ENCODE measurements around the gene MADCAM1.
"Not testable (repeated sequence)": the region's sequence is repeated elsewhere in the genome, so short reads cannot be mapped to it uniquely, and the experiment has no call there.

The MADCAM1 gene

GRCh38 chr19:481100-481499 is 15.2 kb upstream of the MADCAM1 start:
- peaks cover 0 to 14% of the 10 kb centered on the region in 2 donors for H3K27me3 ChIP-seq (ENCODE audit: control insufficient read depth in 1 of 2, insufficient read depth in 2 of 2, low read length in 2 of 2)
- not testable (repeated sequence) for H3K9ac ChIP-seq (ENCODE audit: low read length in 2 of 2); H3K4me1 ChIP-seq (ENCODE audit: control insufficient read depth, insufficient read depth, low read length); H3K27ac ChIP-seq (ENCODE audit: low read length); H3K4me3 ChIP-seq (ENCODE audit: low read length in 2 of 2); H3K9me3 ChIP-seq (ENCODE audit: control insufficient read depth in 2 of 2, low read length in 2 of 2); H3K36me3 ChIP-seq (ENCODE audit: control insufficient read depth in 2 of 2, insufficient read depth in 2 of 2, low read length in 2 of 2)

GRCh38 chr19:482186-483041 is 13.9 kb upstream of the MADCAM1 start:
- Histone ChIP-seq H3K9ac (ENCODE audit: low read length in 2 of 2) (no peak overlapping the region), H3K9me3 (ENCODE audit: control insufficient read depth in 2 of 2, low read length in 2 of 2) (no peaks in the 10 kb centered on the region), H3K27ac (ENCODE audit: low read length) (no peak overlapping the region), H3K36me3 (ENCODE audit: control insufficient read depth in 2 of 2, insufficient read depth in 2 of 2, low read length in 2 of 2) (no peaks in the 10 kb centered on the region), H3K4me1 (ENCODE audit: control insufficient read depth, insufficient read depth, low read length) (peaks cover 7% of the 10 kb centered on the region), H3K4me3 (ENCODE audit: low read length in 2 of 2) (no peak overlapping the region), H3K27me3 (ENCODE audit: control insufficient read depth in 1 of 2, insufficient read depth in 2 of 2, low read length in 2 of 2) (peaks cover 0 to 16% of the 10 kb centered on the region in 2 donors)

GRCh38 chr19:483332-484072 is 12.8 kb upstream of the MADCAM1 start:
- Histone ChIP-seq H3K4me1 (ENCODE audit: control insufficient read depth, insufficient read depth, low read length) (peaks cover 7% of the 10 kb centered on the region), H3K27ac (ENCODE audit: low read length) (no peak overlapping the region), H3K36me3 (ENCODE audit: control insufficient read depth in 2 of 2, insufficient read depth in 2 of 2, low read length in 2 of 2) (no peaks in the 10 kb centered on the region), H3K4me3 (ENCODE audit: low read length in 2 of 2) (no peak overlapping the region), H3K27me3 (ENCODE audit: control insufficient read depth in 1 of 2, insufficient read depth in 2 of 2, low read length in 2 of 2) (peaks cover 0 to 16% of the 10 kb centered on the region in 2 donors), H3K9ac (ENCODE audit: low read length in 2 of 2) (no peak overlapping the region), H3K9me3 (ENCODE audit: control insufficient read depth in 2 of 2, low read length in 2 of 2) (no peaks in the 10 kb centered on the region)

GRCh38 chr19:484494-484893 is 11.8 kb upstream of the MADCAM1 start:
- Histone ChIP-seq H3K36me3 (ENCODE audit: control insufficient read depth in 2 of 2, insufficient read depth in 2 of 2, low read length in 2 of 2) (no peaks in the 10 kb centered on the region), H3K9me3 (ENCODE audit: control insufficient read depth in 2 of 2, low read length in 2 of 2) (no peaks in the 10 kb centered on the region), H3K4me3 (ENCODE audit: low read length in 2 of 2) (no peak overlapping the region), H3K27ac (ENCODE audit: low read length) (no peak overlapping the region), H3K4me1 (ENCODE audit: control insufficient read depth, insufficient read depth, low read length) (peaks cover 10% of the 10 kb centered on the region), H3K9ac (ENCODE audit: low read length in 2 of 2) (no peak overlapping the region), H3K27me3 (ENCODE audit: control insufficient read depth in 1 of 2, insufficient read depth in 2 of 2, low read length in 2 of 2) (peaks cover 0 to 16% of the 10 kb centered on the region in 2 donors)

- Histone ChIP-seq H3K27me3 (ENCODE audit: control insufficient read depth in 1 of 2, insufficient read depth in 2 of 2, low read length in 2 of 2) (peaks cover 0 to 16% of the 10 kb centered on the region in 2 donors), H3K9ac (ENCODE audit: low read length in 2 of 2) (no peak overlapping the region), H3K9me3 (ENCODE audit: control insufficient read depth in 2 of 2, low read length in 2 of 2) (no peaks in the 10 kb centered on the region), H3K27ac (ENCODE audit: low read length) (no peak overlapping the region), H3K4me3 (ENCODE audit: low read length in 2 of 2) (no peak overlapping the region), H3K4me1 (ENCODE audit: control insufficient read depth, insufficient read depth, low read length) (peaks cover 13% of the 10 kb centered on the region), H3K36me3 (ENCODE audit: control insufficient read depth in 2 of 2, insufficient read depth in 2 of 2, low read length in 2 of 2) (no peaks in the 10 kb centered on the region)
These were observed 11.2 kb upstream of the MADCAM1 start for GRCh38 chr19:485077-485476.

- H3K27ac ChIP-seq (ENCODE audit: low read length): no peak overlapping the region
- H3K4me3 ChIP-seq (ENCODE audit: low read length in 2 of 2): peak overlapping the region in 1 of 2 donors; percentile 22
- H3K9ac ChIP-seq (ENCODE audit: low read length in 2 of 2): no peak overlapping the region
These were observed 10.6 kb upstream of the MADCAM1 start for GRCh38 chr19:485583-486236.

GRCh38 chr19:488505-489417 is 7.5 kb upstream of the MADCAM1 start:
- Histone ChIP-seq H3K4me3 (ENCODE audit: low read length in 2 of 2) (peak overlapping the region; percentile 63 to 83), H3K36me3 (ENCODE audit: control insufficient read depth in 2 of 2, insufficient read depth in 2 of 2, low read length in 2 of 2) (no peaks in the 10 kb centered on the region), H3K27me3 (ENCODE audit: control insufficient read depth in 1 of 2, insufficient read depth in 2 of 2, low read length in 2 of 2) (peaks cover 0 to 16% of the 10 kb centered on the region in 2 donors), H3K4me1 (ENCODE audit: control insufficient read depth, insufficient read depth, low read length) (peaks cover 11% of the 10 kb centered on the region), H3K27ac (ENCODE audit: low read length) (peak overlapping the region; percentile 80), H3K9me3 (ENCODE audit: control insufficient read depth in 2 of 2, low read length in 2 of 2) (no peaks in the 10 kb centered on the region), H3K9ac (ENCODE audit: low read length in 2 of 2) (peak overlapping the region; percentile 70 to 80)

More at GRCh38 chr19:485583-486236, 10.6 kb upstream of the MADCAM1 start:
- Histone ChIP-seq H3K9me3 (ENCODE audit: control insufficient read depth in 2 of 2, low read length in 2 of 2) (no peaks in the 10 kb centered on the region), H3K27me3 (ENCODE audit: control insufficient read depth in 1 of 2, insufficient read depth in 2 of 2, low read length in 2 of 2) (peaks cover 0 to 16% of the 10 kb centered on the region in 2 donors), H3K36me3 (ENCODE audit: control insufficient read depth in 2 of 2, insufficient read depth in 2 of 2, low read length in 2 of 2) (no peaks in the 10 kb centered on the region), H3K4me1 (ENCODE audit: control insufficient read depth, insufficient read depth, low read length) (peaks cover 11% of the 10 kb centered on the region)

GRCh38 chr19:489418-490196 is 6.7 kb upstream of the MADCAM1 start:
- no peaks in the 10 kb centered on the region for H3K36me3 ChIP-seq (ENCODE audit: control insufficient read depth in 2 of 2, insufficient read depth in 2 of 2, low read length in 2 of 2)
- H3K9ac ChIP-seq (ENCODE audit: low read length in 2 of 2): peak overlapping the region; percentile 60 to 71
- H3K27me3 ChIP-seq (ENCODE audit: control insufficient read depth in 1 of 2, insufficient read depth in 2 of 2, low read length in 2 of 2): peaks cover 0 to 16% of the 10 kb centered on the region in 2 donors

GRCh38 chr19:491146-491741 is 5.0 kb upstream of the MADCAM1 start:
- H3K9me3 ChIP-seq (ENCODE audit: control insufficient read depth in 2 of 2, low read length in 2 of 2): no peaks in the 10 kb centered on the region
- no peak overlapping the region for H3K27ac ChIP-seq (ENCODE audit: low read length)
- H3K27me3 ChIP-seq (ENCODE audit: control insufficient read depth in 1 of 2, insufficient read depth in 2 of 2, low read length in 2 of 2): peaks cover 7 to 10% of the 10 kb centered on the region in 2 donors
- H3K36me3 ChIP-seq (ENCODE audit: control insufficient read depth in 2 of 2, insufficient read depth in 2 of 2, low read length in 2 of 2): no peaks in the 10 kb centered on the region
- no peak overlapping the region for H3K4me3 ChIP-seq (ENCODE audit: low read length in 2 of 2)
- no peak overlapping the region for H3K9ac ChIP-seq (ENCODE audit: low read length in 2 of 2)
- peaks cover 12% of the 10 kb centered on the region for H3K4me1 ChIP-seq (ENCODE audit: control insufficient read depth, insufficient read depth, low read length)

More at GRCh38 chr19:489418-490196, 6.7 kb upstream of the MADCAM1 start:
- Histone ChIP-seq H3K4me3 (ENCODE audit: low read length in 2 of 2) (peak overlapping the region; percentile 63 to 83), H3K4me1 (ENCODE audit: control insufficient read depth, insufficient read depth, low read length) (peaks cover 11% of the 10 kb centered on the region), H3K27ac (ENCODE audit: low read length) (peak overlapping the region; percentile 80), H3K9me3 (ENCODE audit: control insufficient read depth in 2 of 2, low read length in 2 of 2) (no peaks in the 10 kb centered on the region)
